IMR-90 (cell line): ENCODE measurements around the gene SLX1B. TPM values are rescaled to one million over a fixed set of nuclear protein-coding genes. Genes with fewer than 3 reads are reported as not detected.
"Not testable (repeated sequence)": the region's sequence is repeated elsewhere in the genome, so short reads cannot be mapped to it uniquely, and the experiment has no call there.

Experiments
- ATAC-seq: fragments of 200-7000 bp; cut with Tn5 transposase; 2 replicates; pipeline ENCODE4 v1.9.1; 2020; ENCODE audit warnings: low read depth, mild to moderate bottlenecking, moderate library complexity
- BruUV-seq: library from RNA; stranded (reverse); fragments of 400-500 nt; replicated peaks from 2 replicates; lab custom pipeline; 2021; lab: Mats Ljungman, UMichigan
- CTCF ChIA-PET: fragments of 300-600 bp; formaldehyde crosslinking; extraction: SDS; loops from one replicate; lab custom pipeline; 2021; ENCODE audit warnings: antibody characterized with exemption; lab: Yijun Ruan, JAX
- POLR2A ChIA-PET: fragments of 300-600 bp; sonication (Branson Sonifier 250); formaldehyde crosslinking; loops from one replicate; lab custom pipeline; 2022; ENCODE audit warnings: antibody characterized with exemption; ENCODE audit not compliant: unreplicated experiment; lab: Charles Lee
- DNase-seq: peaks from one replicate; pipeline ENCODE4 v3.0.0; 2013
- H2AFZ ChIP-seq: replicated peaks from 2 replicates; pipeline ENCODE3; 2013; ENCODE audit warnings: low read length, mild to moderate bottlenecking; ENCODE audit not compliant: poor library complexity
- H2AK5ac ChIP-seq: 2 replicates; pipeline ENCODE4 v1.6.1; 2013; ENCODE audit warnings: low read depth, low read length, inconsistent platforms
- H2AK9ac ChIP-seq: replicated peaks from 2 replicates; pipeline ENCODE3; 2013; ENCODE audit warnings: mild to moderate bottlenecking, low read depth, low read length, moderate library complexity; ENCODE audit not compliant: poor library complexity
- H2BK120ac ChIP-seq: 2 replicates; pipeline ENCODE4 v1.6.1; 2013; ENCODE audit warnings: low read depth, low read length, inconsistent platforms
- H2BK15ac ChIP-seq: 3 replicates; pipeline ENCODE4 v1.6.1; 2013; ENCODE audit warnings: low read depth, low read length, inconsistent platforms
- H2BK20ac ChIP-seq: 2 replicates; pipeline ENCODE4 v1.6.1; 2013; ENCODE audit warnings: low read depth, mild to moderate bottlenecking, inconsistent platforms, low read length, moderate library complexity
- H2BK5ac ChIP-seq: 2 replicates; pipeline ENCODE4 v1.6.1; 2013; ENCODE audit warnings: mild to moderate bottlenecking, low read depth, low read length, inconsistent platforms; ENCODE audit not compliant: poor library complexity, severe bottlenecking
- H3K14ac ChIP-seq: replicated peaks from 2 replicates; pipeline ENCODE4 v1.6.1; 2013; ENCODE audit warnings: low read depth, low read length, inconsistent platforms
- H3K18ac ChIP-seq: 2 replicates; pipeline ENCODE4 v1.6.1; 2013; ENCODE audit warnings: low read depth, low read length, control low read depth
- H3K23ac ChIP-seq: 2 replicates; pipeline ENCODE4 v1.6.1; 2013; ENCODE audit warnings: low read depth, low read length, inconsistent platforms
- H3K27ac ChIP-seq: 2 replicates; pipeline ENCODE4 v1.5.1; 2013; ENCODE audit warnings: mild to moderate bottlenecking, control low read depth, low read length; ENCODE audit not compliant: insufficient read depth
- H3K27me3 ChIP-seq: 2 replicates; pipeline ENCODE4 v1.6.1; 2013; ENCODE audit warnings: low read length; ENCODE audit not compliant: control insufficient read depth, insufficient read depth
- H3K36me3 ChIP-seq: 2 replicates; pipeline ENCODE4 v1.6.1; 2013; ENCODE audit warnings: low read length, mixed read lengths; ENCODE audit not compliant: control insufficient read depth, insufficient read depth
- H3K4ac ChIP-seq: 2 replicates; pipeline ENCODE4 v1.6.1; 2013; ENCODE audit warnings: low read depth, low read length, inconsistent platforms
- H3K4me1 ChIP-seq: 2 replicates; pipeline ENCODE4 v1.6.1; 2013; ENCODE audit warnings: low read length, mixed read lengths; ENCODE audit not compliant: control insufficient read depth, insufficient read depth
- H3K4me2 ChIP-seq: 2 replicates; pipeline ENCODE4 v1.6.1; 2013; ENCODE audit warnings: low read depth, mild to moderate bottlenecking, control low read depth, low read length, moderate library complexity
- H3K4me3 ChIP-seq: 2 replicates; pipeline ENCODE4 v1.5.1; 2013; ENCODE audit warnings: low read depth, mild to moderate bottlenecking, control low read depth, low read length, moderate library complexity; ENCODE audit not compliant: insufficient read depth
- H3K56ac ChIP-seq: 2 replicates; pipeline ENCODE4 v1.6.1; 2013; ENCODE audit warnings: low read length, inconsistent platforms; ENCODE audit not compliant: insufficient read depth; ENCODE audit errors: extremely low read depth
- H3K79me1 ChIP-seq, 2 experiments: 2 replicates each; pipeline ENCODE4 v1.6.1; 2013; ENCODE audit warnings: low read length in 2 of 2, inconsistent platforms in 1 of 2, low read depth in 1 of 2
- H3K9ac ChIP-seq: 2 replicates; pipeline ENCODE4 v1.6.1; 2013; ENCODE audit warnings: low read depth, low read length, control low read depth
- H3K9me1 ChIP-seq: 2 replicates; pipeline ENCODE4 v1.6.1; 2013; ENCODE audit warnings: low read length, inconsistent platforms; ENCODE audit not compliant: insufficient read depth
- H3K9me3 ChIP-seq: 2 replicates; pipeline ENCODE4 v1.6.1; 2013; ENCODE audit warnings: low read length; ENCODE audit not compliant: control insufficient read depth, insufficient read depth
- H4K20me1 ChIP-seq: 2 replicates; pipeline ENCODE4 v1.6.1; 2013; ENCODE audit warnings: low read length, inconsistent platforms; ENCODE audit not compliant: insufficient read depth
- H4K5ac ChIP-seq: 2 replicates; pipeline ENCODE4 v1.6.1; 2013; ENCODE audit warnings: mild to moderate bottlenecking, low read depth, low read length, control low read depth
- H4K8ac ChIP-seq, 2 experiments: 2 replicates each; pipeline ENCODE4 v1.6.1; 2013; ENCODE audit warnings: low read depth in 2 of 2, low read length in 2 of 2, control low read depth in 1 of 2, inconsistent platforms in 1 of 2
- H4K91ac ChIP-seq: 2 replicates; pipeline ENCODE4 v1.6.1; 2013; ENCODE audit warnings: low read depth, low read length, inconsistent platforms; ENCODE audit not compliant: insufficient read depth
- WGBS, 2 experiments: methylation state at CpG; one replicate each; pipeline versions ENCODE4 v1.1.5 to v1.1.7; 2013; ENCODE audit warnings: missing lambda C conversion rate in 2 of 2; ENCODE audit not compliant: insufficient read length in 1 of 2; ENCODE audit errors: extremely low coverage in 2 of 2; 5-methylcytosine and 5-hydroxymethylcytosine counted together
- dilution Hi-C: fragments of 300-500 bp; cut with HindIII; formaldehyde crosslinking; loops from one replicate; pipeline ENCODE4 v1.14.3; 2018; ENCODE audit warnings: low sequenced_read_pairs; ENCODE audit not compliant: unreplicated experiment
- in situ Hi-C: fragments of 300-500 bp; cut with MboI; formaldehyde crosslinking; loops from 3 replicates; pipeline ENCODE4 v1.14.3; 2019; ENCODE audit warnings: low sequenced_read_pairs, inconsistent platforms, mixed read lengths
- intact Hi-C: fragments of 100-400 bp; cut with micrococcal nuclease; formaldehyde crosslinking; loops from 2 replicates; pipeline ENCODE4 v1.10.0; 2022
- polyA plus RNA-seq, 3 experiments: library from polyadenylated mRNA; depleted of rRNA; stranded (reverse); fragments of >200 nt; gene quantifications; 2 replicates each; pipeline ENCODE4 v1.2.3, GENCODE V29; 2012; ENCODE audit warnings: low replicate concordance in 1 of 3
- total RNA-seq: library from RNA; depleted of rRNA; stranded (reverse); fragments of >200 nt; gene quantifications from 2 replicates; pipeline ENCODE4 v1.2.3, GENCODE V29; 2012

SLX1B gene
- total and polyA plus RNA-seq, 2 of the 4 experiments (the other 2 are of a cell fraction) = 9.3 to 15.8 TPM

DNA sequence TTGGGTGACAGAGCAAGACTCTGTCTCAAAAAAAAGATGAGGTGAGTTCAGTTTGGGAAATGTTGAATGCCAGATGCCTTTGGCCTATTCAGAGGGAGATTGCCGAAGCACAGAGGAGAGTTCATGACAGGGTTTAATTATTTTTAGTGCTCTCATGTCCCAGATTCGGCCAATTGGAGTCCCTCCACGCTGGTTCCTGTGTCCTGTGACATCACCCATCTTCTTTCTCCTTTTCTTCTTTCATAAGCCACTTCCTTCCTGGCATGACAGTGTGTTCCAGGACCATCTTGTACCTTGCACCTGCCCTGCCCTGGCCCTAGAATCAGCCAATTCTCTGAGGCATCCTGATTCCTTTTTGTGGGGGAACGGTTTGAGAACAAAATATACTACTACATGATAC is 17.7 kb downstream of the SLX1B start:
- DNase-seq, H3K4me3 ChIP-seq, H2AK5ac ChIP-seq, ATAC-seq, H3K56ac ChIP-seq, H2BK20ac ChIP-seq, intact Hi-C loops, dilution Hi-C loops, POLR2A ChIA-PET, BruUV-seq, H2AK9ac ChIP-seq, H2BK15ac ChIP-seq, H4K20me1 ChIP-seq, H3K27me3 ChIP-seq, CTCF ChIA-PET, H3K9ac ChIP-seq, in situ Hi-C loops, H2BK120ac ChIP-seq, H3K9me1 ChIP-seq, H3K18ac ChIP-seq, H3K4me2 ChIP-seq, H4K8ac ChIP-seq, H3K4me1 ChIP-seq, H3K9me3 ChIP-seq, H4K5ac ChIP-seq, H3K79me1 ChIP-seq, H3K14ac ChIP-seq, H3K36me3 ChIP-seq, H4K91ac ChIP-seq, H3K27ac ChIP-seq, H3K23ac ChIP-seq, H3K4ac ChIP-seq, H2BK5ac ChIP-seq, H2AFZ ChIP-seq: not testable (repeated sequence)
- WGBS, 2 experiments = no CpG with 5 or more reads among the region's 4 CpGs

DNA sequence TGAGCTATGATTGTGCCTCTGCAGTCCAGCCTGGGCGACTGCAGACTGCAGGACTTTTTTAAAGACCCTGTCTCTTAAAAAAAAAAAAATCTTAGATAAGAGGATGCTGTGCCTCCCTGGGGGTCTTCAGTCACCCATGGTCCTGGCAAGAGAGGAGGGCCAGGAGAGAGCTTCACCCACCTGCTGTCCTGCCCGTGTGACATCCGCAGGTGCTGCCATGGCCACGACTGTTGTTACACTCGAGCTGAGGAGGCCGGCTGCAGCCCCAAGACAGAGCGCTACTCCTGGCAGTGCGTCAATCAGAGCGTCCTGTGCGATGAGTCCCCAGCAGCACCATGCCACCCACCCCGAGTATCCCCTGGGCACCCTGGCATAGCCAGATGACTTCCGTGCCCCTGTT is 27.9 kb downstream of the SLX1B start:
- H4K8ac ChIP-seq, H2AFZ ChIP-seq, ATAC-seq, H4K20me1 ChIP-seq, H3K4me2 ChIP-seq, H2BK120ac ChIP-seq, in situ Hi-C loops, H3K79me1 ChIP-seq, H2AK5ac ChIP-seq, H2AK9ac ChIP-seq, H3K9me3 ChIP-seq, H3K4me1 ChIP-seq, H3K27me3 ChIP-seq, CTCF ChIA-PET, H3K4me3 ChIP-seq, H3K4ac ChIP-seq, H4K91ac ChIP-seq, H3K14ac ChIP-seq, H2BK20ac ChIP-seq, dilution Hi-C loops, H3K56ac ChIP-seq, POLR2A ChIA-PET, H3K23ac ChIP-seq, H2BK15ac ChIP-seq, H3K9ac ChIP-seq, BruUV-seq, H3K9me1 ChIP-seq, DNase-seq, H2BK5ac ChIP-seq, intact Hi-C loops, H3K18ac ChIP-seq, H4K5ac ChIP-seq, H3K36me3 ChIP-seq, H3K27ac ChIP-seq: not testable (repeated sequence)
- WGBS, 2 experiments = no CpG with 5 or more reads among the region's 12 CpGs
